Right lobe of liver (tissue), 4 donors: ENCODE results near the gene ZNF282.
"Not testable (repeated sequence)": the region's sequence is repeated elsewhere in the genome, so short reads cannot be mapped to it uniquely, and the experiment has no call there.

Experiments used
- POLR2A ChIP-seq: fragments of 450-650 bp; IDR thresholded peaks from one replicate; pipeline ENCODE4 v1.6.1; 2017; ENCODE audit warnings: antibody characterized with exemption, mild to moderate bottlenecking
- TF ChIP-seq, protein P1 (sequence below), 4 donors: fragments of 200-600 bp in 3 of 4; fragments of 450-650 bp in 1 of 4; IDR thresholded peaks; one replicate each; pipeline versions ENCODE4 v1.5.1 to v1.8.0; 2016 to 2022; ENCODE audit warnings: antibody characterized with exemption in 4 of 4, mild to moderate bottlenecking in 2 of 4
- donor health status: DM: no; HTN: no; CAD: no.
- donor health status: DM: no; HTN: no; CAD: no.
- donor health status: DM: no; HTN: yes; CAD: no.

- TF ChIP-seq, protein P1, sequence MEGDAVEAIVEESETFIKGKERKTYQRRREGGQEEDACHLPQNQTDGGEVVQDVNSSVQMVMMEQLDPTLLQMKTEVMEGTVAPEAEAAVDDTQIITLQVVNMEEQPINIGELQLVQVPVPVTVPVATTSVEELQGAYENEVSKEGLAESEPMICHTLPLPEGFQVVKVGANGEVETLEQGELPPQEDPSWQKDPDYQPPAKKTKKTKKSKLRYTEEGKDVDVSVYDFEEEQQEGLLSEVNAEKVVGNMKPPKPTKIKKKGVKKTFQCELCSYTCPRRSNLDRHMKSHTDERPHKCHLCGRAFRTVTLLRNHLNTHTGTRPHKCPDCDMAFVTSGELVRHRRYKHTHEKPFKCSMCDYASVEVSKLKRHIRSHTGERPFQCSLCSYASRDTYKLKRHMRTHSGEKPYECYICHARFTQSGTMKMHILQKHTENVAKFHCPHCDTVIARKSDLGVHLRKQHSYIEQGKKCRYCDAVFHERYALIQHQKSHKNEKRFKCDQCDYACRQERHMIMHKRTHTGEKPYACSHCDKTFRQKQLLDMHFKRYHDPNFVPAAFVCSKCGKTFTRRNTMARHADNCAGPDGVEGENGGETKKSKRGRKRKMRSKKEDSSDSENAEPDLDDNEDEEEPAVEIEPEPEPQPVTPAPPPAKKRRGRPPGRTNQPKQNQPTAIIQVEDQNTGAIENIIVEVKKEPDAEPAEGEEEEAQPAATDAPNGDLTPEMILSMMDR (IDR thresholded peaks at IDR 0.05): not testable (repeated sequence)
- TF ChIP-seq POLR2A: not testable (repeated sequence)
Observed at GRCh38 chr7:149274424-149274823, 79.1 kb downstream of the ZNF282 start.
